ENCODE data around the gene CASQ1.
A peak's percentile ranks its signal among the peaks of the same experiment; 100 is the strongest.

Gene CASQ1

DNA sequence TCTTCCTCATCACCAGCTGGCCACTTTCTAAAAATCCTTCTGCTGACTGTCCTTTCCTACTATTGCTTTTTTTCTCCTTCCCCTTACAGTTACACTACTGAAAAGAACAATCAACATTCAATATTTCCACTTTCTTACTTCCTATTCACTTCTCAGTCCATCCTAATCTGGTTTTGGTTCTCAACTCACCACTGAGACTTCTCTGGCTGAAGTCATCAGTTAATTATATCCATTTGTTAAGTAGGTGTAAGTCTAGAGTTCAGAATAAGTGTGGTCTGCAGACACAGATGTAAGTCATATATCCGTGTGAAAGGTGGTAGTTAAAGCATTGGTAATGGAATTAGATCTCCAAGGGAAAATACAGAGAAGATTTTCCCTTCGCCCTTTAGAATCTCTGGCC, 36.2 kb downstream of the CASQ1 start:
- TF ChIP-seq TEAD4 (IDR thresholded peaks at IDR 0.05) (no peak), FOXM1 (IDR thresholded peaks at IDR 0.05; ENCODE audit: borderline replicate concordance, low read depth) (no peak), ZBTB7A (IDR thresholded peaks at IDR 0.05; ENCODE audit: low read depth) (no peak)
- TF ChIP-seq, protein P1, sequence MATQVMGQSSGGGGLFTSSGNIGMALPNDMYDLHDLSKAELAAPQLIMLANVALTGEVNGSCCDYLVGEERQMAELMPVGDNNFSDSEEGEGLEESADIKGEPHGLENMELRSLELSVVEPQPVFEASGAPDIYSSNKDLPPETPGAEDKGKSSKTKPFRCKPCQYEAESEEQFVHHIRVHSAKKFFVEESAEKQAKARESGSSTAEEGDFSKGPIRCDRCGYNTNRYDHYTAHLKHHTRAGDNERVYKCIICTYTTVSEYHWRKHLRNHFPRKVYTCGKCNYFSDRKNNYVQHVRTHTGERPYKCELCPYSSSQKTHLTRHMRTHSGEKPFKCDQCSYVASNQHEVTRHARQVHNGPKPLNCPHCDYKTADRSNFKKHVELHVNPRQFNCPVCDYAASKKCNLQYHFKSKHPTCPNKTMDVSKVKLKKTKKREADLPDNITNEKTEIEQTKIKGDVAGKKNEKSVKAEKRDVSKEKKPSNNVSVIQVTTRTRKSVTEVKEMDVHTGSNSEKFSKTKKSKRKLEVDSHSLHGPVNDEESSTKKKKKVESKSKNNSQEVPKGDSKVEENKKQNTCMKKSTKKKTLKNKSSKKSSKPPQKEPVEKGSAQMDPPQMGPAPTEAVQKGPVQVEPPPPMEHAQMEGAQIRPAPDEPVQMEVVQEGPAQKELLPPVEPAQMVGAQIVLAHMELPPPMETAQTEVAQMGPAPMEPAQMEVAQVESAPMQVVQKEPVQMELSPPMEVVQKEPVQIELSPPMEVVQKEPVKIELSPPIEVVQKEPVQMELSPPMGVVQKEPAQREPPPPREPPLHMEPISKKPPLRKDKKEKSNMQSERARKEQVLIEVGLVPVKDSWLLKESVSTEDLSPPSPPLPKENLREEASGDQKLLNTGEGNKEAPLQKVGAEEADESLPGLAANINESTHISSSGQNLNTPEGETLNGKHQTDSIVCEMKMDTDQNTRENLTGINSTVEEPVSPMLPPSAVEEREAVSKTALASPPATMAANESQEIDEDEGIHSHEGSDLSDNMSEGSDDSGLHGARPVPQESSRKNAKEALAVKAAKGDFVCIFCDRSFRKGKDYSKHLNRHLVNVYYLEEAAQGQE (IDR thresholded peaks at IDR 0.05; ENCODE audit: low read depth), result no peak
- TF ChIP-seq, protein P2, sequence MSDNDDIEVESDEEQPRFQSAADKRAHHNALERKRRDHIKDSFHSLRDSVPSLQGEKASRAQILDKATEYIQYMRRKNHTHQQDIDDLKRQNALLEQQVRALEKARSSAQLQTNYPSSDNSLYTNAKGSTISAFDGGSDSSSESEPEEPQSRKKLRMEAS (IDR thresholded peaks at IDR 0.05), result no peak
- TF ChIP-seq, protein P3, sequence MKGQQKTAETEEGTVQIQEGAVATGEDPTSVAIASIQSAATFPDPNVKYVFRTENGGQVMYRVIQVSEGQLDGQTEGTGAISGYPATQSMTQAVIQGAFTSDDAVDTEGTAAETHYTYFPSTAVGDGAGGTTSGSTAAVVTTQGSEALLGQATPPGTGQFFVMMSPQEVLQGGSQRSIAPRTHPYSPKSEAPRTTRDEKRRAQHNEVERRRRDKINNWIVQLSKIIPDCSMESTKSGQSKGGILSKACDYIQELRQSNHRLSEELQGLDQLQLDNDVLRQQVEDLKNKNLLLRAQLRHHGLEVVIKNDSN (IDR thresholded peaks at IDR 0.05), result no peak

DNA sequence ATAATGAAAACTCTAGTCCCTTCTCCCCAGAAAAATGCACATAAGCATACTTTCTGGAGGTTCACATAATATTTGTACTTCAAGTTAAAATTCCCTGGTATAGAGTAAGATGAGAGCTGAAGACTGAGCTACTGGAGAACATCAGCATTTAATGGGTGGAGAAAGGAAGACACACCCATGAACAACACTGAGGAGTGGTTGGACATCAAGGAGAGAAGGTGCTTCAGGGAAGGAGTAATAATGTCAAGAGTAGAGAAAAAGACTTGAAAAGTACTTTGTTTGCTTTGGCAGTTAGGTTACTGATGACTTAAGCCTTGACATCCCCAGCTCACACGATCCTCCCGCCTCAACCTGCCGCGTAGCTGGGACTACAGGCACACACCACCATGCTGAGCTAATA, 36.7 kb downstream of the CASQ1 start:
- TF ChIP-seq FOXM1 (IDR thresholded peaks at IDR 0.05; ENCODE audit: borderline replicate concordance, low read depth) (no peak), EP300 (IDR thresholded peaks at IDR 0.05; ENCODE audit: borderline replicate concordance) (no peak), CEBPB (IDR thresholded peaks at IDR 0.05) (no peak), TAF1 (IDR thresholded peaks at IDR 0.05; ENCODE audit: low read depth) (no peak), NFIC (IDR thresholded peaks at IDR 0.05) (no peak), EGR1 (IDR thresholded peaks at IDR 0.05) (no peak)
- TF ChIP-seq, protein P2 (IDR thresholded peaks at IDR 0.05), result no peak
- TF ChIP-seq, protein P1 (IDR thresholded peaks at IDR 0.05; ENCODE audit: low read depth), result no peak

DNA sequence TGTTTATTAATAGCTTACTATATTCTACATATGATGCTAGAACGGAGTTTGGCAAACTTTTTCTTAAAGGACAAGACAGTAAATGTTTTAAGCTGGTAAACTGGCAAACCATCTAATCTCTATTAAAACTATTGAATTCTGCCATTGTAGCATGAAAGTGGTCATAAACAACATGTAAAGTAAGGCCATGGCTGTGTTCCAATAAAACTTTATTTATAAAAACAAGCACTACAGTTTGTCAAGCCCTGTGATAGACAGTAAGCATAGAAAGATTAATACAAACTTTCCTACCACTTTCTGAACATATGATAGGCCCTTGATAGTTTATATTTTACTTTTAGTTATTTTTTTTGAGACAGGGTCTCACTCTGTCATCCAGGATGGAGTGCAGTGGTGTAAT, 37.2 kb downstream of the CASQ1 start:
- TF ChIP-seq EP300 (IDR thresholded peaks at IDR 0.05; ENCODE audit: borderline replicate concordance), result no peak
- TF ChIP-seq EGR1 (IDR thresholded peaks at IDR 0.05), result no peak
- TF ChIP-seq, protein P3 (IDR thresholded peaks at IDR 0.05), result no peak
- TF ChIP-seq TEAD4 (IDR thresholded peaks at IDR 0.05), result no peak
- TF ChIP-seq, protein P1 (IDR thresholded peaks at IDR 0.05; ENCODE audit: low read depth), result no peak
- TF ChIP-seq TCF12 (IDR thresholded peaks at IDR 0.05; ENCODE audit: low read depth), result no peak
- no peak for TF ChIP-seq RAD21 (IDR thresholded peaks at IDR 0.05; ENCODE audit: low read depth)

DNA sequence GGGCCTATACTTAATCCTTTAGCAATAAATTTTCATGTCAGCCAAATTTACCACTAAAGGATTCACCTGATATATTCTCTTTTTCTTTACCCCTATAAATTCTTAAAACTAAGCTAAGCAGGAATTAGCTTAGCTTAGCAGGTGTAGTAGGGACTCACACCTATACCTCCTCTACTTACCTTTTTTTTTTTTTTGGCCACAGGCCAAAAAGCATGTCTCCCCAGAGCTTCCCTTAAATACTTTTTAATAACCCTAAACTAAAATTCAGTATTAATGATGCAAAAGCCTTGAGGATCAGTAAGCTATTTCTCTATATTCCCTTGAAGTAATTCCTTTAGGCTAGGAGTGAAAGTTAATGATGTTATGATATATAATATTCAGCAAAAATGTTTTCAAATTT, 38.1 kb downstream of the CASQ1 start:
- 0 out of 2 replicates have a peak, but pooled peaks have one; percentile 7 for TF ChIP-seq NFIC (IDR thresholded peaks at IDR 0.05)
- TF ChIP-seq, protein P3 (IDR thresholded peaks at IDR 0.05), result no peak
- TF ChIP-seq TAF1 (IDR thresholded peaks at IDR 0.05; ENCODE audit: low read depth), result no peak
- TF ChIP-seq EGR1 (IDR thresholded peaks at IDR 0.05), result no peak

DNA sequence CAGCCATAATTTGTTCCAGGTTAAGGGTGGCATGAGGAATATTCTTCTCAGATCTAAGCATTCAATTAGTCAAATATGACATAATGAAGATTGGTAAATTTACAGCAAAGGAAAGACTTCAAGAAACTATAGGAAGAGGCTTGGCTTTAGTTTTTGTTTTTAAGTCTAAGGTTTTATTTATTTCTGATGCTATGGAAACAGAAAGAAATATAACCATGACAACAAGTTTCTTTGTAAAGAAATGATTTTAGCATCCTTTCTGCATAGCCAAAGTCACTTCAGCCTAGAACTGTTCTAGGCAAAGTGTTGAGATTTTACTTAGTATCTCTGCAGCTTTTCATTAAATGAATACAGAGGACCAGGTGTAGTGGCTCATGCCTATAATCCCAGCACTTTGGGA, 42.5 kb downstream of the CASQ1 start:
- TF ChIP-seq, protein P2 (IDR thresholded peaks at IDR 0.05), result no peak
- no peak for TF ChIP-seq TCF12 (IDR thresholded peaks at IDR 0.05; ENCODE audit: low read depth)
- no peak for TF ChIP-seq NFIC (IDR thresholded peaks at IDR 0.05)
- TF ChIP-seq RAD21 (IDR thresholded peaks at IDR 0.05; ENCODE audit: low read depth), result no peak
- TF ChIP-seq TEAD4 (IDR thresholded peaks at IDR 0.05), result no peak
- TF ChIP-seq CREB1 (IDR thresholded peaks at IDR 0.05; ENCODE audit: low read depth), result no peak
- no peak for TF ChIP-seq FOXM1 (IDR thresholded peaks at IDR 0.05; ENCODE audit: borderline replicate concordance, low read depth)
- no peak for TF ChIP-seq EGR1 (IDR thresholded peaks at IDR 0.05)
